Endothelial cell of umbilical vein (primary cell): ENCODE results near the gene SFT2D2. TPM values are rescaled to one million over a fixed set of nuclear protein-coding genes. Genes with fewer than 3 reads are reported as not detected.

Experiments used
- BruUV-seq: library from RNA; stranded (reverse); fragments of 400-500 nt; replicated peaks from 2 replicates; lab custom pipeline; 2021; lab: Mats Ljungman, UMichigan
- CTCF ChIA-PET: fragments of 300-600, 350-600 bp; sonication (Branson Sonifier 250); formaldehyde crosslinking; loops from one replicate; lab custom pipeline; 2021; ENCODE audit warnings: antibody characterized with exemption, inconsistent platforms; lab: Charles Lee
- POLR2A ChIA-PET: fragments of 300-600, 350-600 bp; sonication (Branson Sonifier 250); formaldehyde crosslinking; loops from one replicate; lab custom pipeline; 2021; ENCODE audit warnings: antibody characterized with exemption, inconsistent platforms; lab: Charles Lee
- DNase-seq: peaks from one replicate; pipeline ENCODE4 v3.0.0-alpha.2; 2011; ENCODE audit warnings: low read depth, low spot score
- FAIRE-seq: peaks from 2 replicates; lab custom pipeline; 2011; peaks lifted over from hg19 to GRCh38; lab: Jason Lieb, UNC
- H2AFZ ChIP-seq: 2 replicates; pipeline ENCODE4 v1.6.0; 2012; ENCODE audit warnings: low read depth, low read length, control low read depth, inconsistent platforms
- H3K27ac ChIP-seq: 2 replicates; pipeline ENCODE4 v1.5.1; 2011; ENCODE audit warnings: low read depth, mild to moderate bottlenecking, control low read depth, low read length, moderate library complexity; ENCODE audit not compliant: insufficient read depth
- H3K27me3 ChIP-seq, 2 experiments: 2 replicates each; pipeline versions ENCODE4 v1.6.0 to v1.6.1; 2011; ENCODE audit warnings: low read length in 2 of 2, mixed read lengths in 1 of 2; ENCODE audit not compliant: control insufficient read depth in 2 of 2, insufficient read depth in 2 of 2
- H3K36me3 ChIP-seq, 2 experiments: 2 replicates in 1 of 2; 3 replicates in 1 of 2; pipeline ENCODE4 v1.5.1; 2011; ENCODE audit warnings: low read length in 2 of 2, mild to moderate bottlenecking in 1 of 2, moderate library complexity in 1 of 2; ENCODE audit not compliant: control insufficient read depth in 2 of 2, insufficient read depth in 2 of 2; ENCODE audit errors: extremely low read depth in 1 of 2
- H3K4me1 ChIP-seq: 3 replicates; pipeline ENCODE4 v1.5.1; 2011; ENCODE audit warnings: mild to moderate bottlenecking, low read length; ENCODE audit not compliant: control insufficient read depth, insufficient read depth; ENCODE audit errors: extremely low read depth
- H3K4me2 ChIP-seq: 2 replicates; pipeline ENCODE4 v1.6.1; 2011; ENCODE audit warnings: low read length, control low read depth, mixed read lengths; ENCODE audit not compliant: insufficient read depth
- H3K4me3 ChIP-seq, 3 experiments: fragments of 200-600 bp in 1 of 3; sonication (generic), shearing (Covaris generic) in 1 of 3; replicated peaks in 1 of 3; 2 replicates each; pipeline ENCODE4 v1.5.1; 2011 to 2016; ENCODE audit warnings: control low read depth in 3 of 3, low read length in 3 of 3, mild to moderate bottlenecking in 2 of 3, inconsistent platforms in 1 of 3, low read depth in 1 of 3, moderate library complexity in 1 of 3; ENCODE audit not compliant: insufficient read depth in 1 of 3
- H3K79me2 ChIP-seq: 2 replicates; pipeline ENCODE4 v1.6.0; 2012; ENCODE audit warnings: low read length, inconsistent platforms; ENCODE audit not compliant: control insufficient read depth, insufficient read depth
- H3K9ac ChIP-seq: replicated peaks from 2 replicates; pipeline ENCODE3; 2011; ENCODE audit warnings: low read length, control low read depth; ENCODE audit not compliant: insufficient read depth; ENCODE audit errors: extremely low read depth
- H3K9me1 ChIP-seq: replicated peaks from 3 replicates; pipeline ENCODE4 v1.6.0; 2011; ENCODE audit warnings: mild to moderate bottlenecking, low read length; ENCODE audit not compliant: control insufficient read depth, insufficient read depth; ENCODE audit errors: extremely low read depth
- H3K9me3 ChIP-seq: replicated peaks from 2 replicates; pipeline ENCODE4 v1.5.1; 2012; ENCODE audit warnings: low read length, inconsistent platforms; ENCODE audit not compliant: control insufficient read depth, insufficient read depth
- H4K20me1 ChIP-seq: replicated peaks from 2 replicates; pipeline ENCODE3; 2011; ENCODE audit warnings: mild to moderate bottlenecking, low read length; ENCODE audit not compliant: control insufficient read depth, insufficient read depth; ENCODE audit errors: extremely low read depth
- CTCF ChIP-seq, 2 donors: IDR thresholded peaks; 1 replicate in 1 of 2; 2 replicates in 1 of 2; pipeline ENCODE4 v1.5.1; 2011; ENCODE audit warnings: low read length in 2 of 2, mild to moderate bottlenecking in 2 of 2, moderate library complexity in 2 of 2, control low read depth in 1 of 2, inconsistent platforms in 1 of 2, low read depth in 1 of 2; ENCODE audit not compliant: insufficient read depth in 1 of 2; ENCODE audit errors: extremely low read depth in 1 of 2
- EZH2 ChIP-seq: IDR thresholded peaks from 2 replicates; pipeline ENCODE4 v1.6.1; 2012; ENCODE audit warnings: borderline replicate concordance, low read depth, mild to moderate bottlenecking, moderate library complexity, low read length, inconsistent platforms; ENCODE audit not compliant: severe bottlenecking
- FOS ChIP-seq: IDR thresholded peaks from 2 replicates; pipeline ENCODE4 v1.6.1; 2011; ENCODE audit warnings: mild to moderate bottlenecking, low read length, moderate library complexity, borderline replicate concordance; ENCODE audit not compliant: insufficient read depth
- GATA2 ChIP-seq: IDR thresholded peaks from 2 replicates; pipeline ENCODE4 v1.7.0; 2011; ENCODE audit warnings: low read depth, mild to moderate bottlenecking, moderate library complexity, mixed read lengths, low read length; ENCODE audit not compliant: insufficient read length, insufficient read depth
- JUN ChIP-seq: IDR thresholded peaks from 2 replicates; pipeline ENCODE4 v1.6.1; 2011; ENCODE audit warnings: borderline replicate concordance, low read depth; ENCODE audit not compliant: insufficient read length, insufficient read depth
- MAX ChIP-seq: IDR thresholded peaks from 2 replicates; pipeline ENCODE4 v1.6.1; 2011; ENCODE audit not compliant: insufficient read depth, insufficient read length
- MYC ChIP-seq: IDR thresholded peaks from one replicate; pipeline ENCODE4 v1.6.1; 2011; ENCODE audit warnings: mild to moderate bottlenecking, low read depth, low read length
- POLR2A ChIP-seq: IDR thresholded peaks from 2 replicates; pipeline ENCODE4 v1.6.1; 2012; ENCODE audit warnings: low read depth, mild to moderate bottlenecking, control low read depth, low read length
- POLR2AphosphoS5 ChIP-seq: IDR thresholded peaks from 2 replicates; pipeline ENCODE4 v1.6.1; 2012; ENCODE audit warnings: low read depth, mild to moderate bottlenecking, control low read depth, low read length, moderate library complexity; ENCODE audit not compliant: insufficient read depth
- dilution Hi-C: fragments of 300-500 bp; cut with MboI; formaldehyde crosslinking; loops from one replicate; pipeline ENCODE4 v1.15.0; 2019; ENCODE audit warnings: low sequenced_read_pairs; ENCODE audit not compliant: extremely low pct_ligation_motif_present
- intact Hi-C: fragments of 100-400 bp; cut with micrococcal nuclease; formaldehyde crosslinking; loops from one replicate; pipeline ENCODE4 v1.10.0; 2022
- polyA plus RNA-seq, 4 experiments: library from polyadenylated mRNA; depleted of rRNA in 3 of 4; stranded (reverse) in 3 of 4; unstranded in 1 of 4; fragments of >200 nt; gene quantifications; 2 replicates each; pipeline versions ENCODE4 v1.2.1 to v1.2.3, GENCODE V29; 2011 to 2012; ENCODE audit warnings: missing spikeins in 1 of 4
- total RNA-seq: library from RNA; stranded (reverse); gene quantifications from 2 replicates; pipeline ENCODE4 v1.2.3, GENCODE V29; 2021

SFT2D2 gene
- total and polyA plus RNA-seq, 2 donors (not counting 3 experiments of a cell fraction or from before 2014, with no cell fraction given) = 16.7 to 68.1 TPM

GRCh38 chr1:168285521-168285790 lies 59.7 kb downstream of the SFT2D2 start:
- ChIA-PET POLR2A (no interaction called here), CTCF (interaction anchor here (2.1 kb wide), 1 partner anchor 51 kb away, joined by 11 read pairs; no protein-coding TSS in a partner anchor)
- Histone ChIP-seq H3K27me3 (no peaks in the 10 kb centered on the region), H3K4me2 (no peak overlapping the region), H4K20me1 (no peaks in the 10 kb centered on the region), H2AFZ (no peak overlapping the region), H3K4me1 (peaks cover 14% of the 10 kb centered on the region), H3K4me3 (no peak overlapping the region), H3K9me1 (no peaks in the 10 kb centered on the region), H3K9me3 (no peaks in the 10 kb centered on the region), H3K27ac (no peak overlapping the region), H3K9ac (no peak overlapping the region), H3K79me2 (no peaks in the 10 kb centered on the region), H3K36me3 (no peaks in the 10 kb centered on the region)
- TF ChIP-seq FOS (no peak), GATA2 (no peak), CTCF (IDR thresholded peaks at IDR 0.05; ENCODE audit: extremely low read depth in 1 of 2, insufficient read depth in 1 of 2, low read depth in 1 of 2, low read length in 2 of 2) (no peak), EZH2 (no peak), POLR2A (no peak), MAX (no peak), JUN (no peak), POLR2AphosphoS5 (no peak), MYC (no peak)
- FAIRE-seq (no peak), DNase-seq (no peak)
- BruUV-seq = no TSS peak
- intact Hi-C loops (no loop called here), dilution Hi-C loops (no loop called here)
